IPS-15b (cell line): Measurements from ENCODE around the gene SPATA33.
"Not testable (repeated sequence)": the region's sequence is repeated elsewhere in the genome, so short reads cannot be mapped to it uniquely, and the experiment has no call there.

Experiments used
- H3K27me3 ChIP-seq: one replicate; pipeline ENCODE4 v1.6.1; 2013; ENCODE audit warnings: low read length; ENCODE audit not compliant: control insufficient read depth, insufficient read depth
- H3K36me3 ChIP-seq: one replicate; pipeline ENCODE4 v1.6.1; 2013; ENCODE audit warnings: low read length; ENCODE audit not compliant: control insufficient read depth, insufficient read depth
- H3K4me1 ChIP-seq: one replicate; pipeline ENCODE4 v1.6.1; 2013; ENCODE audit warnings: mild to moderate bottlenecking, low read length; ENCODE audit not compliant: control insufficient read depth, insufficient read depth
- H3K4me3 ChIP-seq: one replicate; pipeline ENCODE4 v1.5.1; 2013; ENCODE audit warnings: low read depth, low read length
- H3K9ac ChIP-seq: one replicate; pipeline ENCODE4 v1.6.1; 2013; ENCODE audit warnings: low read depth, mild to moderate bottlenecking, low read length
- H3K9me3 ChIP-seq: one replicate; pipeline ENCODE4 v1.6.1; 2013; ENCODE audit warnings: mild to moderate bottlenecking, low read length; ENCODE audit not compliant: control insufficient read depth, insufficient read depth

The SPATA33 gene

DNA sequence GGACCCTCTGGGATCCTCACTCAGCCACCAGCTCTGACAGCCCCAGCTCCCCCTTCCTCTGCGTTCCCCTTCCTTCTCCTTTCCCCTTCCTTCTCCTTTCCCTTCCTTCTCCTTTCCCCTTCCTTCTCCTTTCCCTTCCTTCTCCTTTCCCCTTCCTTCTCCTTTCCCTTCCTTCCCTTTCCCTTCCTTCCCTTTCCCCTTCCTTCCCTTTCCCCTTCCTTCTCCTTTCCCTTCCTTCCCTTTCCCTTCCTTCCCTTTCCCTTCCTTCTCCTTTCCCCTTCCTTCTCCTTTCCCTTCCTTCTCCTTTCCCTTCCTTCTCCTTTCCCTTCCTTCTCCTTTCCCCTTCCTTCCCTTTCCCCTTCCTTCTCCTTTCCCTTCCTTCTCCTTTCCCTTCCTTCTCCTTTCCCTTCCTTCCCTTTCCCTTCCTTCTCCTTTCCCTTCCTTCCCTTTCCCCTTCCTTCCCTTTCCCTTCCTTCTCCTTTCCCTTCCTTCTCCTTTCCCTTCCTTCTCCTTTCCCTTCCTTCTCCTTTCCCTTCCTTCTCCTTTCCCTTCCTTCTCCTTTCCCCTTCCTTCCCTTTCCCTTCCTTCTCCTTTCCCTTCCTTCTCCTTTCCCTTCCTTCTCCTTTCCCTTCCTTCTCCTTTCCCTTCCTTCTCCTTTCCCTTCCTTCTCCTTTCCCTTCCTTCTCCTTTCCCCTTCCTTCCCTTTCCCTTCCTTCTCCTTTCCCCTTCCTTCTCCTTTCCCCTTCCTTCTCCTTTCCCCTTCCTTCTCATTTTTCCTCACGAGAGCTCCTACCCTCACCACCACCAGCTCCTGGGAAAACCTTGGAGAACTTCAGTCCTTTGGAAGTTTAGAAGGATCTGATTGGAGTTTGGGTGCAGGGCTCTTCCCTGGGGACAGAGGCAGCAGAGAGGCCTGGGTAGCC, 22.9 kb upstream of the SPATA33 start:
- H3K4me1 ChIP-seq, H3K9ac ChIP-seq, H3K4me3 ChIP-seq, H3K27me3 ChIP-seq, H3K36me3 ChIP-seq, H3K9me3 ChIP-seq: not testable (repeated sequence)

DNA sequence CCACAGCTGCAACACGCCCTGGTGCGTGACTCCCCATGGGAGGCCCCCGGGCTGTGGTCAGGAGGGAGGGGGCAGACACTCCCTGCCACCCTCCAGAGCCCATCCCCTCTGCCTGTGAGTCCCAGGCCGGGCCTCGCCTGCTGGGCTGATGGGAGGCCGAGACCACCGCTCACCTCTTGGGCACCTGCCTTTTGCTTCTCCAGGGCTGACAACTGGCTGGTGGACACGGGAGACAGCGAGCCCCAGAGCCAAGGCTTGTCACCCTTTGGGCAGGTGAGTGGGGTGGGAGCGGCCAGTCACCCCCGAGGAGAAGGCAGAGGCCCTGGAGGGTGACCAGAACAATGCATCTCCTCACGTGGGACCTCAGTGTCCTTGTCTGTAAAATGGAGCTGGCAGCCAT, 21.0 kb upstream of the SPATA33 start:
- Histone ChIP-seq H3K9me3 (no peaks in the 10 kb centered on the region), H3K4me3 (no peak overlapping the region), H3K9ac (no peak overlapping the region), H3K4me1 (no peaks in the 10 kb centered on the region), H3K27me3 (peaks cover 6% of the 10 kb centered on the region), H3K36me3 (no peaks in the 10 kb centered on the region)

DNA sequence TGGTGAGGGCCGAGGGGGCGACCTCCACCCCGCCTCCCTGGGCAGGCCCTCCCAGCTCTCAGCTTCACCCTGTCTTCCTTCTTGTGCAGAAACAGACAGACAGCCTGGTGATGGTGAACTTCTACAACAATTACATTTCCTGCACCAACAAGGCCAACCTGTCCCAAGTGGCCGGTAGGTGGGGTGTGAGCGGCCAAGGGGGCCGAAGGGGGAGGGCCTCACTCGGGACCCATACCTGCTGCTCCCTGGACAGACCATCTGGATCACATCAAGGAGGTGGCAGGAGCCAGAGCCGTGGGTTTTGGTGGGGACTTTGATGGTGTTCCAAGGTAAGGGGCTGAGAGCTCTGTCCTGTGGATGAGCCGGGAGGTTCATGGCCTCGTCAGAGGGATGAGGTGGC, 20.3 kb upstream of the SPATA33 start:
- no peak overlapping the region for H3K4me3 ChIP-seq
- H3K36me3 ChIP-seq, result no peaks in the 10 kb centered on the region
- no peaks in the 10 kb centered on the region for H3K9me3 ChIP-seq
- H3K4me1 ChIP-seq, result no peaks in the 10 kb centered on the region
- no peak overlapping the region for H3K9ac ChIP-seq
- peaks cover 6% of the 10 kb centered on the region for H3K27me3 ChIP-seq

- Histone ChIP-seq H3K9ac (no peak overlapping the region), H3K36me3 (no peaks in the 10 kb centered on the region), H3K27me3 (peaks cover 5% of the 10 kb centered on the region), H3K4me1 (no peaks in the 10 kb centered on the region), H3K4me3 (no peak overlapping the region), H3K9me3 (no peaks in the 10 kb centered on the region)
These were observed 19.2 kb upstream of the SPATA33 start for GRCh38 chr16:89638455-89638854.

GRCh38 chr16:89639385-89639784, 18.3 kb upstream of the SPATA33 start:
- no peaks in the 10 kb centered on the region for H3K4me1 ChIP-seq
- H3K27me3 ChIP-seq, result peaks cover 3% of the 10 kb centered on the region
- H3K4me3 ChIP-seq, result no peak overlapping the region
- H3K9ac ChIP-seq, result no peak overlapping the region
- no peaks in the 10 kb centered on the region for H3K9me3 ChIP-seq
- H3K36me3 ChIP-seq, result peaks cover 5% of the 10 kb centered on the region

DNA sequence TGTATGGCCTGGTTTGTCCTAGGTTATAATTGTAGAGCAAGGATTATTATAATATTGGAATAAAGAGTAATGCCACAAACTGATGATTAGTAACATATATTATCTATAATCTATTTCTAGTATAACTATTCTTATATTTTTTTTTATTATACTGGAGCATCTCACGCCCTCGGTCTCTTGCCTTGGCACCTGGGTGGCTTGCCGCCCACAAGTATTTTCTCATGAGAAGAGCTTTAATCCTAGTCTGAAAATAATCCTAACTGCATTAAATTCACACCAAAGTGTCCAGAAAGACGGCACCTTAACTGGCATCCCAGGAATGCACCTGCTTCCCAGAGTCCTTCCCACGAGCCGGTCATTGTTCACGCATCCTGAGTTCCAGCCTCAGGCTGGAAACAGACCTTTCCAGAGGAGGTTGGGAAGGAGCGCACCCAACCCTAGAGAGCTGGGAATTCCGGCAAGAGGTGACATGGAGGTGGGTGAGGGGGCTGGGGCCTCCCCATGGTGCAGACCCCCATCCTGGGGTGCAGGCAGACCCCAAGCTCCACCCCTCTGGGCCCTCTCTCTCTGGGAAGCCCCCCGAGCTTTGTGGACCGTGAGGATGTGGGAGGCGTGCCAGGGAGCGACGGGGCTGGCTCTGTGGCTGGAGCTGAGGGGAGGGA, 16.0 kb upstream of the SPATA33 start:
- Histone ChIP-seq H3K27me3 (no peaks in the 10 kb centered on the region), H3K9me3 (no peaks in the 10 kb centered on the region), H3K4me1 (no peaks in the 10 kb centered on the region), H3K36me3 (peaks cover 15% of the 10 kb centered on the region), H3K4me3 (no peak overlapping the region), H3K9ac (no peak overlapping the region)

GRCh38 chr16:89642574-89642973, 15.1 kb upstream of the SPATA33 start:
- Histone ChIP-seq H3K27me3 (no peaks in the 10 kb centered on the region), H3K9me3 (no peaks in the 10 kb centered on the region), H3K9ac (no peak overlapping the region), H3K36me3 (peaks cover 22% of the 10 kb centered on the region), H3K4me1 (no peaks in the 10 kb centered on the region), H3K4me3 (no peak overlapping the region)

GRCh38 chr16:89643769-89644300, 13.8 kb upstream of the SPATA33 start:
- no peaks in the 10 kb centered on the region for H3K4me1 ChIP-seq
- H3K4me3 ChIP-seq, result no peak overlapping the region
- peaks cover 22% of the 10 kb centered on the region for H3K36me3 ChIP-seq
- no peaks in the 10 kb centered on the region for H3K27me3 ChIP-seq
- no peaks in the 10 kb centered on the region for H3K9me3 ChIP-seq
- H3K9ac ChIP-seq, result no peak overlapping the region

DNA sequence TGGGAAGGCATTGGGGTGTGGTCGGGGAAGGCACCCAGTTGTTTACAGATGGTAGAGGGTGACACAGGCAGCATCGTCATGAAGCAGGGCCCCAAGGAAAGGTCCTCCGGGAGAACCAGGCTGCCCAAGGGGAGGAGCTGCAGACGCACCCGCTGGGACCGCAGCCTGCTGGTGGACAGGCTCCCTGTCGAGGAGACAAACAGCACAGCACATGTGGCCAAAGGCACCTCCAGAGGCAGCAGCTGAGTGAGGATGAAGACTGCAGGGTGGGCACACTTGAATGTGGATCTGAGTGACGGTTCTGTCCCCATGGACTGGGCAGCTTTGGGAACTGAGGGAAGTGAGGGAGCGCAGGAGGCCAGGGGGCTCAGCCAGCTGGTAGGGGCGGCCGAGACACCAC, 12.5 kb upstream of the SPATA33 start:
- H3K4me1 ChIP-seq, result no peaks in the 10 kb centered on the region
- H3K9ac ChIP-seq, result no peak overlapping the region
- peaks cover 22% of the 10 kb centered on the region for H3K36me3 ChIP-seq
- H3K4me3 ChIP-seq, result no peak overlapping the region
- H3K9me3 ChIP-seq, result no peaks in the 10 kb centered on the region
- H3K27me3 ChIP-seq, result no peaks in the 10 kb centered on the region

DNA sequence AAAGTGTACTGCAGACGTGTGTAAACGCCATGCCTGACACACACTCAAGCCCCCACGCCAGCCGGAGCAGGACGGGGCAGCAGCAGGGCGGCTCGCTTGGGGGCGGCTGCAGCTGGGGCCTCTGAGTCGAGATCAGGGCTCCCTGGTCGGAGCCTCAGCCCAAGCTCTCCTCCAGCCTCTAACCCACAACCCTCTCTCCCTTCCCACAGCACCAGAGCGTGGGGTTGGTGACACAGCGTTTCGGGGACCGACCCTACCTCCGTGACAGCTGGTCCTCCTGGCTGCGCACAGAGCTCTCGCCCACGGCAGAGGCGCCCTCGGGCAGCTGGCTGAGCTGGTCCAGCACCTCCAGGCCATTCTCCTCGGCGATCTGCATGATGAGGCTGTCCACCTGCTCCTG, 11.4 kb upstream of the SPATA33 start:
- Histone ChIP-seq H3K9me3 (no peaks in the 10 kb centered on the region), H3K4me3 (no peak overlapping the region), H3K4me1 (no peaks in the 10 kb centered on the region), H3K27me3 (no peaks in the 10 kb centered on the region), H3K36me3 (peaks cover 22% of the 10 kb centered on the region), H3K9ac (no peak overlapping the region)

DNA sequence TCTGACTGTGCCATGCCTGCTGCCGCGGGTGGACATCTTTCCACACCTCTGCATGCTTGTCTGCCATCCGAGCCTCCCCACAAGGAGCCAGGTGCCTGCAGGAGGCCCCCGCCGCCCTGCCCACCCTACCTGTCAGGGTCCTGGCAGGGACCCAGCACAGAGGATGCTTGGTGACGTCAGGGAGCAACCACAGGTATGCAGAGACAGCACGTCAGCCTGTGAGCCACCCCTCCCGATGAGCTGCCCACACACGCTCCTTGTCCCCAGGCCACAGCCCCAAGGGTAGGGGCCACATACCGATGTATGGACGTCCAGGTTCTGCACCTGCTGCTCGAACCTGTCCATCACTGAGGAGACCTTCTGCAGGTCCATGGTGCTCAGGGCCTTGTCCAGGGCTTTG, 10.7 kb upstream of the SPATA33 start:
- H3K4me3 ChIP-seq, result no peak overlapping the region
- no peak overlapping the region for H3K9ac ChIP-seq
- H3K9me3 ChIP-seq, result no peaks in the 10 kb centered on the region
- peaks cover 22% of the 10 kb centered on the region for H3K36me3 ChIP-seq
- no peaks in the 10 kb centered on the region for H3K27me3 ChIP-seq
- no peaks in the 10 kb centered on the region for H3K4me1 ChIP-seq

DNA sequence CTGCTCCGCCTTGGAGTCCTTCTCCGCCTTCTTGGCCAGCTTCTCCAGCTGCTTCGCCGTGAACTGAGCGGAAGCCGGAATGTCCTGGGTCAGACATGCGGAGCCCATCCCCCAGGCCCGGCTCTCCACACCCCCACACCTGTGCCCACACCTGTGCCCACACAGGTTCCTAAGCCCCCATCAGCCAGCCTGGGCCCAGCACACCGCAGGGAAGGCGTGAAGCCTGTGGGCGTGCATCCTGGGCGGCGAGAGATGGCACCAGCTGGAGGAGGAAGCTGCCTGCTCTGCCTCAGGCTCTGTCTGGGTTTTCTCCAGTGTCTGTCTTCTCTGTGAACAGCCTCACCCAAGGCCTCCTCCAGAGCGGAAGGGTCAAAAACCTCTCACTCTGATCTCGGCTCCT, 6.1 kb upstream of the SPATA33 start:
- no peaks in the 10 kb centered on the region for H3K9me3 ChIP-seq
- no peaks in the 10 kb centered on the region for H3K27me3 ChIP-seq
- no peaks in the 10 kb centered on the region for H3K4me1 ChIP-seq
- no peak overlapping the region for H3K4me3 ChIP-seq
- no peak overlapping the region for H3K9ac ChIP-seq
- peaks cover 7% of the 10 kb centered on the region for H3K36me3 ChIP-seq
